GM19324 (cell line): ENCODE data around the gene SMG9.
"Not testable (repeated sequence)": the region's sequence is repeated elsewhere in the genome, so short reads cannot be mapped to it uniquely, and the experiment has no call there.

Experiments used
- ATAC-seq: cut with Tn5 transposase; IDR thresholded peaks from one replicate; pipeline ENCODE4 v1.9.1; 2021; ENCODE audit warnings: mild to moderate bottlenecking, moderate library complexity; ENCODE audit not compliant: unreplicated experiment, low FRiP score

SMG9 gene

DNA sequence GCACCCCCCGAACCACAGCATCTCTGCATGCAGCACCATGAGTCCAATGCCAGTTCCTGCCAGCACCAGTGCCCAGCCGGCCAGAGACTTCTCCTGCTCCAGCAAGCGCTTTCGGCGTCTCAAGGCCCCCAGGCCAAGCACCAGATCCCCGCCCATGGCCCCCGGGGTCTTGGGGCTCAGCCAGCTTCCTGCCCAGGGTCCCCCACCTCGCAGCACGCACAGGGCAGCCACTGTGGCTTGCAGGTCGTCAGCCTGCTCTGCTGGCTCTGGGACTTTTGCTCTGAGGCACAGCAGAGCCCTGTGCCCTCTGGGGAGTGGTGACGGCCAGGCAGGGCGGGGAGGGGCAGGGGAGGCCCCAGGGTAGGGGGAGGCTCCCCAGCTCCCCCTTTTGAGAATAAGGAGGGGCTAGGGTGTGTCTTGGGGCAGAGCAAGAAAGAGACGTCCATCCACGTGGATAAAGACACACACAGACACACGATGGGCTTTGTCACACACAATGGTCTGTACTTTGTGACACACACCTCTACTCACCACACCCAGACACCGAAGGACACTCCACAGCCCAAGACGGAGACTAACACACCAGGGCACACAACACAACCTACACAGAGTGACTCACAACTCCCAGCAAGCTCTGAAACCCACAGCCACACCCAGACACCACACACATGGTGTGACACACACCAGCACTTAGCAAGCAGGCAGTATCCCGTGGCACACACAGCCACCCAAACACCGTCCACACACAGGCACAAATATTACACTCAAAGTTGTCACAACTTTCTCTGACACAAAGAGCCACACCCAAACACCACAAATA, 26.2 kb upstream of the SMG9 start, which contains the start of gene KCNN4:
TSS of gene KCNN4 (minus strand) at position 268 of the 820 bp plus-strand sequence. CDS start at position 156, 112 bp downstream.
- ATAC-seq, result peak; percentile 35

DNA sequence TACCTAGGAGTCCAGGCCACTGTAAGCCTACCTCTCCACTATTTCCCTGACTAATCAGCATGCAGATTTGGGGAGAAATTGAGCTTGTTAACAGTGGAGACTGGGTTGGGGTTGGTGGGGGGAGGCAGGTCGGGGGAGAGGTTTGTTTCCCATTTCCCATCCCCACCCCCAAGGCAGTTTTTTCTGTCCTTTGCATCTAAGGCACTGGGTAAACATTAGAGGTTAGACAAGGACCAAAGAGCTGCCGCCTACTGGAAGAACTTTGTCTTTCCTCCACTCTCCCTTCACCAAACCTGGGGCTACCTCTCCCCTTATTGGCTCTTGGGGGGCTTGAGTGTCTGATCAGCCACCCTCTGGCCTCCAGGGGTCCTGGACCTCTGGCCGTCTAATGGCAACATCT, 25.1 kb upstream of the SMG9 start:
- no peak for ATAC-seq

DNA sequence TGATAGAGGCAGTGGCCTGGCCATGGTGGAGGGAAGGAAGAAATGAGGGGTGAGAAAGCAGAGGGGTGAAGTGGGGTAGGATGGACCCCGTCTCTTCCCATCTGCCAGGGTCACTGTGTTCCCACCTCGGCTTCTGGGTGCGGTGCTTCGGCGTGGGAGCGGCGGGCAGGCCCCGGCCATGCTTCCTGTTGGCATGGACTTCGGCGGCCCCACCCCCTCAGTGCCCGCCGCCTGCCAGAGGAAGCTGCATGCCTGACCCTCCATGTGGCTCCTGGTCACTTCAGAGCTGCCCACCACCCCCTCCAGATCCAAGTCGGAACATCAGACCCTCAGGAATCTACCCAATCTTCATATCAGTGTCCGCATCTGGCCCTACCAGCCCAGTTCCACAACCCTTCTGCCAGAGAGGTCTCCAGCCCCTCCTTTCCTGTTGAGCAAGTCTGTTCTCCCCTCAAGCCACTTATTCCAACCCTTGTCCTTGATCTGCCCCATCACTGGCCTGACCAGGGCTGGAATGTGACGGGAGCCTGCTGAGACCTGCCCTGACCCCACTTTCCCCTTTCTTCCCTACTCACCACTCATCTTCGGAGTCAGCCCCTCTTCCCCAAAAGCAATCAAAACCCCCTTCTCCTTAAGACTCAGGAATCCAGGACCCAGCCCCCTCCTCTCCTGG, 24.5 kb upstream of the SMG9 start:
- no peak for ATAC-seq

DNA sequence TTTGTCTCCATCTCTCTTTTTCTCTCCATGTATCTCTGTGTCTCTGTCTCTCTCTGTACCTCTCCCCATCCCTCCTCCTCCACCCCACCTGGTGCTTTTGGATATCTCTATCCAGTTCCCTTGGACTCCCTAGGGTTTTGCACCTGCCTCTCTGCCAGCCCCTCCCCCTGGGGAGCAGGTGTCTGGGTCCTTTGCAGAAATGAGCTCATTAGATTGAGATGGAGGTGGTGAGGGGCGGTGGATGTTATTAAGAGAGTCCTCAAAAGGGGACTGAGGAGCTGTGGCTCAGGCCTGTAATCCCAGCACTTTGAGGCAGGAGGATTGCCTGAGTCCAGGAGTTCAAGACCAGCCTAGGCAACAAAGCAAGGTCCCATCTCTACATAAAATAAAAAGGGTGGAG, 23.9 kb upstream of the SMG9 start:
- no peak for ATAC-seq

DNA sequence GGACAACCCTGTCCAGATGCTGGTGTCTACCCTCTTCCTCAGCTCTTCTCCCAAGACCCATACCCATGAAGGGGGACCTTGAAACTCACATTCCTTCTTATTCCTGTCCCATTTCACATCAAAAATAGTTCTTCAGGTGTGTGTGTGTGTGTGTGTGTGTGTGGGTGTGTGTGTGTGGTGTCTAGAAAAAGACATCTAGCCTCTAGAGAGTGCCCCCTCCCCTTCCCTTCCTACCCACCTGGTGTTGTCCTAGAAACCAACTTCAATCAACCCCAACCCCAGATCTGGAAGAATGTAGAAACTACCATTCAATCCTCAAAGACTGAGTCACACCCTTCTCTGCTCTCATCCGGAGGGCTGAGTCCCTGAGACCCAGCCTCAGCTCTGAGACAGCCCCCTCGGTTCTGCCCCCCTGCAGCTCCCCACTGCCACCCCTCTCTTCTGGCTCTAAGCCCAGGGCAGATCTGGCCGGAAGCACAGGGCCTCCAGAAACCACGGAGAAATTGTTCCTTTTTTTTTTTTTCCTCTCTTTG, 22.5 kb upstream of the SMG9 start:
- ATAC-seq, result no peak

DNA sequence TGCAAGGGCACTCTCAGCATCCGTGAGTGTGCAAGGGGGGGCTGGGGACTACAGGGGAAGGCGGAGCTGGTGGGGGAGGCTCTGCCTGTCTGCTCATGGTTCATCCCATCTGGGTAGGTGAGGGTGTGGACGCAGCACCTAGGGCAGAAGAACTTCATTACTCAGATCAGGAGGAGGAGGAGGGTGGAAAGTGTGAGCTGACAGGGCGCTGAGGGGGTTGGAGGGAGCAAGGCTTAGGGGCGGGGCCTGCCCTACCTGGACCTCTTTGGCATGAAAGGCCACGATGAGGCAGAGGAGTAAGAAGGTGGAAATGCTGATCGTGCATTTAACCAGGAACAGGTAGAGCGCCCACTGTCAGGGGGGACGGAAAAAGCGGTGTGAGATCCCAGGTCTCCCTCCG, 21.5 kb upstream of the SMG9 start:
- ATAC-seq, result no peak

DNA sequence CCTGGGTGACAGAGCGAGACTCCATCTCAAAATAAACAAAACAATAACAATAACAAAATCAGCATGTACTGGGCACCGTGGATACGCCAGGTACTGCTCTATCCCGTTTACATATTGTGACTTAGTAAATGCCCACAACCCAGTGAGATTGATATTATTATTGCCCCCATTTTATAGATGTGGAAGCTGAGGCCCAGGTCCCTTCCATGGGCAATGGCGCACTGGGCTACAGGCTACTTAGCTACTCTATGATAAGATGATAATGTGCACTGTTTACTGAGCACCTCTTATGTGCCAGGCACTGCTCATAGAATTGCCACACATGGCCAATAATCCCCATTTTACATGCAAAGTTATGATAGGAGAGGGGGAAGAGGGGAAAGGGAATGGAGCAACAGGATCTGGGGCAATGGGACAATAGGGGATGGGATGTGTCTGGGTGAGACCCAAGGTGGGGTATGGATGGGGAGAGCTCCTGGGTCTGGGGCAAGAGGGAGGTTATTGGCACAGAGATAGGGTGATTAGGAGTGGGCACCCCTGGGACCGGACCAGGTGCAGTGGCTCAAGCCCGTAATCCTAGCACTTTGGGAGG, 20.6 kb upstream of the SMG9 start:
- no peak for ATAC-seq

DNA sequence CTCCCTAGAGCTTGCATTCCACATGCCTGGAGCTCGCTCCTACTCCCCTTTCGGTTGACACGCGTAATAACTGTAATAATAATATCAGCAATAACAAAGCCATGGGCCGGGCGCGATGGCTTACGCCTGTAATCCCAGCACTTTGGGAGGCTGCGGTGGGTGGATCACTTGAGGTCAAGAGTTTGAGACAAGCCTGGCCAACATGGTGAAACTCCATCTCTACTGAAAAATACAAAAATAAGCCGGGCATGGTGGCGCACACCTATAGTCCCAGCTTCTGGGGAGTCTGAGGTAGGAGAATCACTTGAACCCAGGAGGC, 20.1 kb upstream of the SMG9 start:
- not testable (repeated sequence) for ATAC-seq

DNA sequence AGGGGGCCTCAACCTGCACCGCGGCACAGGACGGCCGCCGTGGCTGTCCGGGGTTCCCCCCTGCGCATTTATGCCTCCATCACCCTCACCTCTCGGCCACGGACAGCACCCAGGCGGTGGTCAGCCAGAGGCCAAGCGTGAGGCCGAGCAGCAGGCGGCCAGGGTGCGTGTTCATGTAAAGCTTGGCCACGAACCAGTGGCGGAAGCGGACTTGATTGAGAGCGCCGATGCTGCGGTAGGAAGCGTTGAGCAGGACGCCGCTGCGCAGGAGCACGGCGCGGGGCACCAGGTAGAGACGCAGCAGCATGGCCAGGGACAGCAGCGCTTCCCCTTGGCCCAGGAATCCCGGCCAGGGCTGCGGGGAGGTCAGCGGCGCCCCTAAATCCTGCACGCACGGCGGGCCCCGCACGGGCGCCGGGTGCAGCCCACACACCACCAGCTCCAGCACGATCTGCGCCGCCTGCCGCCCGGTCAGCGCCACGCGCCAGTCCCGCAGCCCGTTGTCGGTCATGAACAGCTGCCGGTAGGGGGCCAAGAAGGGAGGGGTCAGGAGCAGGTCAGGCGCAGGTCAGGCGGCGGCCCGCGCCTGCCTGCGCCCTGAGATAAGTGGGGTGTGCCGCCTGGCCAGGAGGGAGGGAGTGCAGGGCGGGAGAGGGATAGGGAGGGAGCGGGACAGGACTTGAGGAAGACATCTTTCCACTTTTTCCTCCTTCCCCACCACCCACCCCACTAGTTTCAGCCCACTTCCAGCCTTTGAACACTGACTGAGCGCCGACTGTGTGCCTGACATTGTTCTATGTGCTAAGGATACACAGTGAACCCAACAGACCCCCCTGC, 19.6 kb upstream of the SMG9 start:
- ATAC-seq, result no peak

DNA sequence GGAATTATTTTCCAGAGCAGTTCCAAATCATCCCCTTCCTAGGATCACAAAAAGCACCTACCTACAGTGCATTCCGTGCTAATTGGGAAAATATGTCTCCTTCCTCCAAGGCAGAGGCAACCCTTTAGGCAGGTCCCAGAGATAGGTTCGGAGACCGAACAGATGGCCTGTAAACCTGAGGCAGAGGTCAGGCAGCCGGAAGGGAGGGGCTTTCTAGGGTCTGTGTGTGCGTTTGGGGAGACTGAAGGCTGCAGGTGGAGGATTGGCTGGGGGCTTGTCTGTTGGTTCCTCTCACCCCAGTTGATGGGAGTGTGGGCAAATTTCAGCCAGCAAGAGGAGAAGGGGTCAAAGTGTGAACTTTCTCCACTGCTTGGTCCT, 19.0 kb upstream of the SMG9 start:
- ATAC-seq, result no peak

DNA sequence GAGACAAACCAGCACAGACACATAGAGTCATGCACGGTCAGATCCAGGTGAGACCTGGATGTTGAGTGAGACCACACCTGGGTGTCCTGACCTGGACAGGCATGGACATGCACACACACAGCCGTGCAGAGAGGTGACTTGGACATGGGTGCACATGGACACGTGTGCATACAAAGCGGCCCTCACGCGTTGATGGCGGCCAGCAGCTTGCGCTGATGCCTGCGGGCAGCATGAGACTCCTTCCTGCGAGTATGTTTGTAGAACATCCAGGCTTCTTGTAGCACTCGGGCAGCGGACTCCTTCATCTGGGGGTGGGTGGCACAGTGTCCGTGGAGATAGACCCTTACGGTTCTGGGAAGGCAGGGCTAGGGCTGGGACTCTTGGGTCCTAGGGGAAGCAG, 14.5 kb upstream of the SMG9 start:
- no peak for ATAC-seq

DNA sequence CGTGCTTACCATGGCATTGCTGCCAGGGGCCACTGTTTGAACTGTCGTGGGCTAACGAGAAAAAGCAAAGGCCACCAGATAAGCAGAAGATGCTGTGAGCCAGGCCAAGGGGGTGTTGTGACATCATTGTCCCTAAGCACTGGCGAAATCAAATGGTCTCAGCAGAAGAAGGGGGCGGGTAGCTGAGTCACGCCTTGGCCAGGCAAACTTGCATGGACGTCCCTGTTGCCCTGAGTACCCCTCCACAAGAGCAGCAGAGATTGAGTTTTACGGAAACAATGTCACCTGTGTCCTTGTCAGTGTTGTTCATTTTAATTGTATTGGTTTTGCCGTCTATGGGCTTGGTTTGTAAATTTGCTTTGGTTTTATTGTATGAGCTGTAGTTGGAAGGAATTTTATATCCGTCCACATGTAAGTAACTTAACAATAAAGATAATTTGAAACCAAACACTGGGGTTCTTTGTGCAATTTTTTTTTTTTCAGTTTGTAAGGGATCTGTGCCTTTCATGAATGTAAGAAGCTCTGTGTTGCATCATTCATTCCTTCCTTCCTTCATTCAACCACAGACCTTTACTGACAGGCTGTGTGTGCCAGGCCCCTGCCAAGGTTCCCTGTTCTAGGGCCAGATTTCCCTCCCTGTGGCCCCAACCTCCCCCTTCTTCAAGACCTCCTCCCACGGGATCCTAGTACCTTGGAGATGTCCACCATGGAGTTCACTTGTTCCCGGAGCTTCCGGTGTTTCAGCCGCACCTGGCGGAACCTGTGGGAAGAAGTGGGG, 13.7 kb upstream of the SMG9 start:
- no peak for ATAC-seq

DNA sequence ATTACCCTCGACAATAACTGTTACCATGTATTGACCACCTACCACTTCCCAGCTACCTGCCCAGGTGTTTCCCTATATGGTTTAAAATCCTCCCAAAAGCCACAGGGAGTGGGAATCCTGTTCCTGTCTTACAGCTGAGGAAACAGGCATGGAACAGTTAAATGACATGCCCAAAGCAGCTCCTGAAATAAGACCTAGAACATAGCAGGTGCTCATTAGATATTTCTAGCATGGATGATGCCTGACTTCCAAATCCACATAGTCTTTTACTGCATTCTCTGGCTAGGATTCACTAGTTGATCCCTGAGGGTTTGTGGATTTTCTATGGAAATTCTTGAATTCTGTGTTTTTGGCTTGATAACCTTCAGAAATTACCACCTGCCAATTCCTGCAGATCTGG, 13.1 kb upstream of the SMG9 start:
- ATAC-seq, result no peak

DNA sequence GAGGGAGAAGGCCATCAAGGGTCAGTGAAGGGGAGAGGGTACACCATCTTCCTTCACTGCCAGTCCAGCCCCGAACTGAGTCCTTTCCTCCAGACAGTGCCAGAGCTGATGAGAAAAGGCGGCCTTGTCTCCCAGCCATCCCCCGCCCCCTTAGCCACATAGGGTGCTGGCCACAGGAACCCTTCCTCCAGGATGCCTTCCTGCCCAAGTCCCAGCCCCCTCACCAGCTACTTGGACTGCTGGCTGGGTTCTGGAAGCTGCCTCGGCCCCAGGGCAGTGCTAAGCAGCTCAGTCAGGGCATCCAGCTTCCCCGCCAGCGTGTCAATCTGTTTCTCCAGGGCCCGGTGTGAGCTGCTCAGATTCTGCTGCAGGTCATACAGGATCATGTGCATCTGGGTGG, 12.6 kb upstream of the SMG9 start:
- no peak for ATAC-seq

DNA sequence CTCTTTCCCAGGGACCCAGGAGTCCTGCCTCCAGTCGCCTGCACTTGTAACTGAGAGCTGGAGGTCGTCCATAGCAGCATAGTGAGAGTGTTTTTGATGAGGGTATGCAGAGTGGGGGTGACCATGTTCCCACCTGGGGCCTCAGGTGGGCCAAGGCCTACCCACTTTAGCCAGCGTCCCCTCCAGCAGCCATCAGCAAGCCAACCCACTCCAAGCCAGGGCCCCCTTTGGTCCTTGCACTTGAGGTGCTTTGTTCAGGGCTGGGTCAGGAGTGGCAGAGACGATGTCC, 11.9 kb upstream of the SMG9 start:
- no peak for ATAC-seq

DNA sequence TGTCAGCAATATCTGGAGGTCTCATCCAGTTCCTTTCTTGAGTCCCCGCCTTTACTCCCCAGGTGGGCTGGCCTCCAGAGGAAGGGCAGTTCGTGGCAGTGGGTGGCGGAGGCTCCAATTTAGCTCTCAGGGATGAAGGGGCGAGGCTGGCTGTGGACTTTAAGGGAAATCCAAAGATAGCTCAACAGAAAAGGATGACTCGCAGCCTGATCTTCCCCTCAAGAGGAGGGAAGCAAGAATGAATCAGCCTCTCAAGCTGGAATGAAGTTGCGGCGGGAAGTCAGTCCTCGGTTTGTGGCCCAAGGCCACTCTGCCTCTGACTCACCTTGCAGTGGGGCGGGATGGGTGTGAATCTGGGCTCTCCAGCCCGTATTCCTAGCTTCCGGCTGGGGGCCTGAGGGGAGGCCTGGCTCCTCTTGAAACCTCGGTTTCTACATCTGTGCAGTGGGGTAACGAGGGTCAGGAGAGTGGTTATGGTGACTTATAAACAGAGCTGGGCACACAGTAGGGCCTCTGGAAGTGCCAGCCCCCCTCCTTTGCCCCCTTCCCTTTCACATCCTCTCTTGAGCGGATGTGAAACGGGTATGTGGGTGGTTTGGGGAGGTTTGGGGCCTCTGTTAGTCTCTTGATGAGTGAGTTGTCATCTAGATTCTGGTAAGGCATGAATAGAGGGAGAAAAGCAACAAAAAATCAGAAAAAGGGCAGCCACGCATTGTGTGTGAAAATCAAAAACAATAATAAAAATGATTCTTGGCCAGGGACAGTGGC, 10.5 kb upstream of the SMG9 start:
- peak; percentile 64 for ATAC-seq

DNA sequence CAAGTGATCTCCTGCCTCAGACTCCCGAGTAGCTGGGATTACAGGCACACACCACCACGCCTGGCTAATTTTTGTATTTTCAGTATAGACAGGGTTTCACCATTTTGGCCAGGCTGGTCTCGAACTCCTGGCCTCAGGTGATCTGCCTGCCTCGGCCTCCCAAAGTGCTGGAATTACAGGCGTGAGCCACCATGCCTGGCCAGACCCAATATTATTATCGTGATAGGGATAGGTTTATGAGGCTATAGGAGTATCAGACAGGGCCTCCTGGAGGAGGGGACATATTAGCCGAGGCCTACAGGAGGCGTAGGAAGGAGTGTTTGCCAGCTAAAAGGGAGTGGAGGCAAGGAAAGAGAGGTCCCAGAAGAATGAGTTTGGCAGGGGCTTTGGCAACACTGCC, 9.9 kb upstream of the SMG9 start:
- not testable (repeated sequence) for ATAC-seq

DNA sequence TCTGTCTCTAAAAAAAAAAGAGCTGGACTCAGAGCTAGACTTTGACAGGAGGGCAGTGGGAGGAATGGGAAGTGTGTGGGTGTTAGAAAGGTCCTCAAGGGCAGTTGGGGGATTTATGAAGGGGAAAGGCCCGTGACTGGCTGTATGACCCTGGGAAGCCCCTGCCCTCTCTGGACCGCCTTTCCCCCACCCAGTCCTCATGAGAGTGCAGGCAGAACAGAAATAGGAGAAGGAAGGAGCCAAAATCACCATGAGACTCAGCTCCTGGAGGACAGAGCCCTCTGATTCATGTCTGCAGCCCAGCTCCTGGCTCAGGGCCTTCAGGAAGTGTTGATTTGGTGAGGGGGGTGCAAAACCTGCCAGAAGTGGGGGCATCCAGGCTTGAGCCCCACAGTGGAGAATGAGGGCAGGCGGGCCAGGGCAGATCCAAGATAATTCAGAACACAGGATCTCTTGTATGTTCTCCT, 8.7 kb upstream of the SMG9 start:
- ATAC-seq, result no peak

DNA sequence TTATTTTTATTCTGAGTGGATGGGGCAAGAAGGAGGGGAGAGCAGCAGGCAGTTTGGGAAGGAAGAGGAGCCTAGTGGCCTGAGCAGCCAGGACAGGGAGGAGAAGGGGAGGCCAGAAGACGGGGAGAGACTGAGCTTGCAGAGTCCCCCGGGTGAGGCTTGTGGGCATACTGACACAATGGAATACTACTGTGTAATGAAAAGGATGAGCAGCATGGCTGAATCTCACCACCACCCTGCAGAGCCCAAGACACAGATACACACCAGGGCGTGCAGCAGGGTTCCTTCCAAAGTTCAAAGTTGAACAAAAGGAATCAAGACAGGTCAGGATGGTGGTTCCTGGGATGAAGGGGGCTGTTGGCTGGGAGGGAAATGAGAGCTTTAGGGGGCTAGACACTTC, 8.1 kb upstream of the SMG9 start:
- ATAC-seq, result no peak
